Activated CD8-positive, alpha-beta memory T cell treated with anti-CD3 and anti-CD28 coated beads for 1 hour (primary cell): Measurements from ENCODE around the gene GAB3.

Experiments used
- DNase-seq, 2 donors: peaks; one replicate each; pipeline ENCODE4 v3.0.0-alpha.2; 2020; ENCODE audit warnings: low read depth in 1 of 2; ENCODE audit errors: extremely low read depth in 1 of 2

GAB3 gene, protein sequence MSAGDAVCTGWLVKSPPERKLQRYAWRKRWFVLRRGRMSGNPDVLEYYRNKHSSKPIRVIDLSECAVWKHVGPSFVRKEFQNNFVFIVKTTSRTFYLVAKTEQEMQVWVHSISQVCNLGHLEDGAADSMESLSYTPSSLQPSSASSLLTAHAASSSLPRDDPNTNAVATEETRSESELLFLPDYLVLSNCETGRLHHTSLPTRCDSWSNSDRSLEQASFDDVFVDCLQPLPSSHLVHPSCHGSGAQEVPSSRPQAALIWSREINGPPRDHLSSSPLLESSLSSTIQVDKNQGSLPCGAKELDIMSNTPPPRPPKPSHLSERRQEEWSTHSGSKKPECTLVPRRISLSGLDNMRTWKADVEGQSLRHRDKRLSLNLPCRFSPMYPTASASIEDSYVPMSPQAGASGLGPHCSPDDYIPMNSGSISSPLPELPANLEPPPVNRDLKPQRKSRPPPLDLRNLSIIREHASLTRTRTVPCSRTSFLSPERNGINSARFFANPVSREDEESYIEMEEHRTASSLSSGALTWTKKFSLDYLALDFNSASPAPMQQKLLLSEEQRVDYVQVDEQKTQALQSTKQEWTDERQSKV

DNA sequence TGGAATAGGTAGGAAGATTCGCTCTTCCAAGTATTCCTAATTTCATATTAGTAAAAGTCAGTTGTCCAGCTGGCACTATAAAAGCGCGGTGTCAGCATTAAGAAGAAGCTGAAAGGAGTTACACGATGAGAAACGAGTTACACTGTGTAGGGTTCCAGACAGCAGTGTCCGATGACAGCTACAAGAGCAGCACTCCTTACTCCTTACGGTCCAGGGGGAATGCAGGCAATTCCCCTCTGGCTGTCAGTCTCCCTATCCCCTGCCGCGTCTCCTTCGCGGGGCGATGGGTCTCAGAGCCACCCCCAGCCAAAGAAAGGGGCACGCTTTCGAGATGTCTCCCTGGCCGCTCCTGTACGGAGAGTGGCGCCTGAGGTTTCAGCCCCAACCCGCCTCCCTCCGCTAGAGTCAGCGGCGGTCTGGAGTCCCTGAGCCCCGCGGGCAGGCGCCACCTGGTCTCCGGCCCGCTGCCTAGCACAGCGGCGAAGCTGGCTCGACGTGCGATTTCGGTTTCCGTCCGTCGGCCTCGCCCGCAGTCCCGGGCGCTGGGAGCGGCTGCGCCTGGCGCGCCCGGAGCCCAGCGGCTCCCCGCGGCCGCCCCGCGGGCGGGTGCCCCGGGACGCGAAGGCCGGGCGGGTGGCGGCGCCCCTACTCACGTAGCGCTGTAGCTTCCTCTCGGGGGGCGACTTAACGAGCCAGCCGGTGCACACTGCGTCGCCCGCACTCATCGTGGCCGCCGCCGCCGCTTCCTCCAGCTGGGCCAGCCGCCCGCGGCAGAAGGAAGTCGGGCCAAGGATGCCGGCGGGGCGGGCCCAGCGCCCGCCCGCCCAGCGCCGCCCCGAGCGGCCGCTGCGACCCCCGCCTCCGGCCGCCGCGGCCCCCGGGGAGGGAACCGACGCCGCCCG, at the start of gene GAB3:
Gene GAB3 (minus strand): TSS at position 777 of the 902 bp plus-strand sequence. CDS start 52 bp downstream, at position 725.
- DNase-seq: peak in 1 of 2 donors; percentile 20

DNA sequence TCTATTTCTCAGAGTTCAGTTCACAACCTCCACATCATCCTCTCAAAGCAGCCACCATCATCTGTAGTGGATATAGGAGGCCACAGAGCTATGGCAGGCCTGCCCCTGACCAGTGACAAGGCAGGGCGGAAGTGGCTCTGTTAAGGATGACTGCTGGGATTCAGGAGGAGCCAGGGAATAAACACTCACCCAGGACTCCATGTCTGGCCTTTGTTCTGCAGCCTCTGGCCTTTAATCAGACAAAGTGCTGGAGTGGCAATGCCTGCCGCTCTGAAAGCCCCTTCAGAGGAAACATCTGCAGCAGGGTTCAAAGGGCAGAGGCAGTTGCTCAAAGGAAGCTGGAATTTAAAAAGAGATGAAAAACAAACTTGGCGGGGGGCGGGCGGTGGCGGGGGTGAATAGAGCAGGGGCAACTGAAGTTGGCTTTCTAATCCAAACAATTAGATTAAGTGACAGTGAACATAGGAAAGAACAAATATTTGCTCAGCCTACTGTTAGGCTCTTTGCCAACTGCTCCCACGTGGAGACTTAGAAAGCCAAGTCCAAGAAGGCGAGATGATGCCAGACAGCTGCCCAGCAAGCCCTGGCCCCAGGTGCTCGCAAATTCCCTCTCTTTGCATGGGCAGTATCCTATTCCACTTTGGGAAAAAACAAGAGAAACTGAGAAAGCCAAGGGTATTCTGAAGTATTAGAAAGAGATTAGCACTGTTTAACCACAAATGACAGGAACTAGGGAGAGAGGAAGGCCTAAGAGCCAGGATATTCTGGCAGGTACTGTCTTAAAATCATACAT, 48.9 kb upstream of the GAB3 start:
- DNase-seq: no peak

DNA sequence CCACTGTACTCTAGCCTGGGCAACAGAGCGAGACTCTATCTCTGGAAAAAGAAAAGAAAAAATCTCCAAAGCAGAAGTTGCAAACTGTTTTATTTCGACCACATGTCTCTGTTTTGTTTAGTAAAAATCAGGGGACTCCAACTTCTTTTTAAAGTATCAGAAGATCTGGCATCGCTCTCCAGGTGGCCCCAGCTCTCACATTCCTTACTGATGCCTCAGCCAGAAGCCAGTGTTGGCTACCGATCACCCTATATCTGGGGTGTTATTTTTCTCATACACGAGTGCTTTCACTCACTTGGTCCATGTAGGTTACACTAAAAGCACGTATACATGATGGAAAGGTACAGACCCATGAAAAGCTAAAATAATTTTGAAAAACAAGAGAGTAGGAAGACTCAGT, 46.1 kb upstream of the GAB3 start:
- no peak for DNase-seq

DNA sequence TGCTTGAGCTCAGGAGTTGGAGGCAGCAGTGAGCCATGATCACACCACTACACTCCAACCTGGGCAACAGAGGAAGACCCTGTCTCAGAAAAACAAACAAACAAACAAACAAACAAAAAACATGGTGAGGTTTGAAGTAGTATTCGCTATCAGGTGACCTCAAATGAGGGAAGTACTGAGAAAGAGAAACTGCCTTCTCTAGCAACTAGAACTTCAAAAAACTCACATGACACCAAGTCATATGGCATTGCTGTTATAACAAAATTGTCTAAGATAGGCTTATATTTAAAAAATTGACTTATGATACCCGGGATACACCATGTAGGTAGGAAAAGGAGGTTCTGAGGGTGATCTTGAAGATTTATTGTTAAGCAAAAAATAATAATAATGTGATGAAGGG, 44.1 kb upstream of the GAB3 start:
- no peak for DNase-seq

DNA sequence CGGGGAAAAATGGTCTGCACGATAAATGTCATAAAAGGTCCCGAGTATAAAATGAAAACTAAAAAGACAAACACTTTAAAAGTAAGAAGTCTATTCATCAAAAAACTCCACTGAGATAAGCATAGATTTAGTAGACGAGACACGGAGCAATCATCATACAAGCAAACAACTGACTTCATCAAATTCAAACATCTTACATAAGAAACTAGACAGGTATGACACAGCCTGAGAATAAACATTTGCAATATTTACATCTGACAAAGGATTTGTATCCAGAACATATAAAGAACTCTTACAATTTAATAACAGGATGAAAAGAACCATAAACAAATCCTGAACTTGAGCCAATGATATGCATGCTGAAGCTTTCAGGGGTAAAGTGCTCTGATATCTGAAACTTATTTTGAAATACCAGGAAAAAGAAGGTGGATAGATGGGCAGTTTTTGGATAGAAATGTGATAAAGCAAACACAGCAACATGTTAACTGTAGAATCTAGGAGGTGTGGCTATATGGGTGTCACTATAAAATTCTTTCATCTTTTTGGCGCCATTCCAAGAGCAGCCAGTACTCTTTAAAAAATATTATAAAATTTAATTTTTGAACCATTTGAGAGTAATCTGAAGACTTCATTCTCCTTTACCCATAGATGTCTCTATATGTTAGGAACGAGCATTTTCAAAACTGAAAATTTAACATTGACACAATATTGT, 42.4 kb upstream of the GAB3 start:
- no peak for DNase-seq

DNA sequence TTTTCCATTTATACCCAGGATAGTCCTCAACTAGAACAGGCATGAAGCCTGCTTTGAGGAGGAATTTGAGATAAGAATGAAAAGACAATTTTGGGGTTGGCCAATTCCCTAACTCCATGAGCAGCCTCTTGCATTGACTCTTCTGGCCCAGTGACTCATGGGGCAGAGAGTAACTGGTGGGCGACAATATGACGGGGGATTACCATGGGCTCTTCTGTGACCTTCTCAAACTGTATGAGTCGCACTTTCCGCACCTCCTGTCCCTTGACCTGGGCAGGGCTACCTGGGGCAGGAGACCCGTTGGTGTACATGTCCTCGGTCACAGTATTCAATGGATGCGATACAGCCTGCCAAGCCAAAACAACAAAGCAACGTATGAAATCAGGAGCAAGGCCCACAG, 41.1 kb upstream of the GAB3 start:
- DNase-seq: no peak

DNA sequence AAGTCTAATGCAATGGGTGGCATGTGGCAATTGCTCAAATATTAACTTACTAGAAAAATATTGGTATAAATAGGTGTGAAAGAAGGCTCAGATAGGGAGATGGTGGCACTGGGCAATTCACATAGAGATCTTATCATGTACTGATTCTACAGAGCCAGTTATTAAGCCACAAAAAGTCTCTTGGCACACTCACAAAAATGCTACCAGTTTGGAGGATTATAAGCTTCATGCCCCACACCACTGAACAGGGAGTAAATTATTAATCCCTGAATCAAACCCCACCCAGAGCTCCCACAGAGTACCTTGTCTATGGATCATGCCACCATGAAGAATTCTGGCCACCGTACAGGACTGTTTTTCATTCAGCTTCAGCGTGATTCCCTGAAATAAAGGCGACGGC, 40.6 kb upstream of the GAB3 start:
- DNase-seq: no peak

DNA sequence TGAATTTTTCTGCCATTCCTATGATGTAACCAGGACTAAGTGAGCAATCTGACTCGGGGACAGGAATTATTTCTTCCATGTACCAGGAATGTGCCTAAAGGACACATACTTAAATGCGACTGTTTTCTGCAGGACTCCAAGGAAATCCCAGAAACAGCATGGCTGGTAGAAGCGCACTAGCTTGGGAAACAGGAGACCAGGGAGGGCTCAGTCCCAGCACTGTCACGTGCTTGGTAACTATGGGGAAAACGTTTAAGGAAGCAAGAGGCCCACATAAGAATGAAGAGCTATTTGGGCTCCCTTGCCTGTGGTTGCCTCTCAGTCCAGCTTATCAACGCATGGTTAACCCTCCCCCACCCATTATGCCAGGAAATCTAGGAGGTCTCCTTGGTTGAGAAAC, 34.8 kb upstream of the GAB3 start:
- no peak for DNase-seq

DNA sequence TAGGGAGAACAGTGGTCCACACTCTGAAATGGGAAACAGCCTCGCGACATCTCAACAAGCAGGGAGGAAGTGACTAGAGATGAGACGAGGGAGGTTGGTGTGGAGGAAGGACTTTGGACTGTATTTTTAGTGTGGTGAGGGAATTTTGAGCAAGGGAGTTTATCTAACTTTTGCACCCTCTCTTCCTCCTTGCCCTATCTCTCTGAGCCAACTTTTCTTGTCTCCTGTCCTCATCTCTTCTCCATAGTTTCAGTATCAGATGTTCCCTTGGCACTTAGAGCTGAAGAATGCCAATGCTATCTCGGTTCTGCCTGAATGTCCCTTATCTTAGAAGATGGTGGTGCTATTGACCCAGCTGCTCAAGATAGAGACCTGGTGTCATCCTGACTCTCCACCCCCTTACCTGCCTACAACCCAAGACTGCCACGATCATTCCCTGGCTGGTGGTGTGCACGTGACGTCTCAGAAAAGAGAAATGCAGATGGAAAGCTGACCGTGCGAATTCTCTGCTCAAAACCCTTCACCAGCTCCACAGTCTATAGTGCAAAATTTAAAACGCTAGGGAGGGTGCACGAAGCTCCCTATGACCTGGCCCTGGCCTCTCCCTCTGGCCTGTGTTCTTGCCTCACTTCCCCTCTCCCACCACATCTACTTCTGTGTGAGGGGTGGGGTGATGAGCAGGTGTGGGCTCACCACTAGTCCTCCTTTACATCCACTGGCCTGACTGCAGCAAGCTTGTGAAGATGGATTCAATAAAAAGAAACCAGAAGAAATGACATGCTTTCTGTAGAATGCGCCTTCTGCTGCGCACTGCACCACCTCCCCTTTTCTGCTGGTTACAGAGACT, 33.5 kb upstream of the GAB3 start:
- DNase-seq: no peak

DNA sequence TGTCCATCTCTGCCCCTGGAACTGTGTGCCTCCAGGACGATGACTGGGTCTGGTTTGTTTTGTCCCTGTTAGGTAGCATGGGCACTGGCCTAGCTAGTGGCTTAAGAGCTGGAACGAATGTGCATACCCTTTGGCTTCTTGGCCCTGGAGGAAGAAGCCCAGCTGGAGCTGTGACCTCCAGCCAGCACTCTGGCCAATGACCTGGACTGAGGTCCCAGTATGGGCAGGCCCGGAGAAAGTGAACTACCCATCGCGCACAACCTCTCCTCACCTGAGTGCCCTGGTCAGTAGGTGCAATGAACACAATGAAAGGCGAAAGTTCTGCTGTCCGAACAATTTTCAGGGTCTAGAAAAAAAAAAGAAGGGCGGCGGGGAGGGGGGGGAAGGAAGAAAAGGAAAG, 30.1 kb upstream of the GAB3 start:
- no peak for DNase-seq

DNA sequence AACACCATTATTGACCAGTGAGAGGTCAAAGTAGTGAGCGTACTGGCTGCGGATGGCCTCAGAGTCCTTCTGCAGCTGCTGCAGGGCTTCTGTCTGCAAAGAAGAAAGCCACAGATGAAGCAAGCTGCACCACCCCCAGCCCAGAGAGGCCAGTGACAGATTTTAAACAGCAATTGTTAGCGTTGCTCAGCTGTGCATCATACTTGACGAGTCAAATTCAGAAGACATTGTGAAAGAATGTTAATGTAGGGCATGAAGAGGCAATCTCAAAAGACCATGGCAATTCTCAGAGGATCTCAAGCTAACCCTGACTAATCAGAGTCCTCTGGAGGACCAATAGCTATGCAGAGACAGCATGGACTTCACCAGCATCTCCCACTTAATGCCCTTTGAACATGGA, 28.4 kb upstream of the GAB3 start:
- DNase-seq: no peak

DNA sequence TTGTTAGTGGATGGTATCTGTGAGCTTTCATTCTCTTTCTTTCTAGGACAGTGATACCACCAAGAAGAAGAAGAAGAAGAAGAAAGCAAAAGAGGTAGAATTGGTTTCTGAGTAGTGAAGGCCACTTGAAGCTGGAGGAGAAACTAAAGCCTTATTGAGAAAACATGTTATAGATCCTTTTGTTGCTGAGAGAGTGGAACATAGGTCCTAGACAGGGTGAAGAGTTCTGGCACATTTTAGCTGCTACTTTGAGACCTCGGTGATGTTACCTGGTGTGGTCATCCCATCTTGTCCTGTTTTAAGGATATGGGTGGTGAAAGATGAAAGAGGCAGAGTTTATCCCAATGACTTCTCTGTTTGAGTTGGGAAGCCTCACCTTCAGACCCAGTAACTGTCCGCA, 25.9 kb upstream of the GAB3 start:
- no peak for DNase-seq

DNA sequence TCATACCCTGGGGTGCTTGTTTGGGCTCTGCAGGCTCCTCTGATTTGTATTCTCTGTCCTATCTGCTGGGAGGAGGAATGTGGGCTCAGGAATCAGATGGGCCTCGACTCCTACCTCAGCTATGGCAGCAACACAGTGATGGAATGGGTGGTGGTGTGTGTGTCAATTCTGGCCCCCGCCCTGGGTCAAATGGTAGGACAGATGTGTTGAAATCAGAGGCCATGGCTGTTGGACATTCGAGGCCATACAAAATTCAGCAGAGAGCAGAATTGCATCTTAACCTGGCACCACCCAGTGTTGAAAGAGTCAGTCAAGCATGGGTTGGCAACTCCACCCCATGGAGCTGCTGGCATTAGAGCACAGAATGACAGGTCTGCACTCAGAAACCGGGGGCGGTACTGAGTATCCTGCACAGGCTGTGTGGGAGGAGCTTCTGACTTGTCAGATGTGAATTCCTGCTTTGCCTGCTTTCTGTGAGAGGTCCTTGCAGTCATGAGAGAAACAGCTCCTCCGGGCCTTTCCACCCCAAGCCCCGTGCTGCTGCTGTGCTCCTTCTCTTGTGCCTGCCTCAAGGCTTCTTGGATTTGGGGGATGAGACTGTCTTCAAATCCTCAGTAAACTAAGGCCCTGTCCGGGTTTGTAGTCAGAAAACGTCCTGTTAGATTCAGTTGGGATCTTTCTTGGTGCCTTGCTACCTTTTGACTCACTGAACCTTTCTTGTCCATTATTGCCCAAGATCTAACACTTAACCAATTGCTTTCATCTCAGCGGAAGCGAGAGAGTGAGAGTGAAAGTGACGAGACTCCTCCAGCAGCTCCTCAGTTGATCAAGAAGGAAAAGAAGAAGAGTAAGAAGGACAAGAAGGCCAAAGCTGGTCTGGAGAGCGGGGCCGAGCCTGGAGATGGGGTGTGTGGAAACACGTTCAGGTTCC, 24.8 kb upstream of the GAB3 start:
- DNase-seq: no peak

DNA sequence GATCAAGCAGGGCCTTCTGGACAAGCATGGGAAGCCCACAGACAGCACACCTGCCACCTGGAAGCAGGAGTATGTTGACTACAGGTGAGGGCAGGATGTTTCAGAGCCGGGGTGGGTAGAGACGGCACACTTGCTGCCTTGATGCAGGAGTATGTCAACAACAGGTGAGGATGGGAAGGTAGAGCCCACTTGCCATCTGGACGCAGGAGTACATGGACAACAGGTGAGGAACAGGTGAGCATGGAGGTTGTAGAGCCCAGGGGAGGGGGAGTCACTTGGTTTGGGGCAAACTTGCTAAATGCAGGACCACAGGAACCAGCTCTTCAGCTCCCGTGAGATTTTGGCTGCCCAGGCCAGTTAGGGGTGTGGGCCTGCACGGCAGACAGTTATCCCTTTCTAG, 23.7 kb upstream of the GAB3 start:
- DNase-seq: no peak

DNA sequence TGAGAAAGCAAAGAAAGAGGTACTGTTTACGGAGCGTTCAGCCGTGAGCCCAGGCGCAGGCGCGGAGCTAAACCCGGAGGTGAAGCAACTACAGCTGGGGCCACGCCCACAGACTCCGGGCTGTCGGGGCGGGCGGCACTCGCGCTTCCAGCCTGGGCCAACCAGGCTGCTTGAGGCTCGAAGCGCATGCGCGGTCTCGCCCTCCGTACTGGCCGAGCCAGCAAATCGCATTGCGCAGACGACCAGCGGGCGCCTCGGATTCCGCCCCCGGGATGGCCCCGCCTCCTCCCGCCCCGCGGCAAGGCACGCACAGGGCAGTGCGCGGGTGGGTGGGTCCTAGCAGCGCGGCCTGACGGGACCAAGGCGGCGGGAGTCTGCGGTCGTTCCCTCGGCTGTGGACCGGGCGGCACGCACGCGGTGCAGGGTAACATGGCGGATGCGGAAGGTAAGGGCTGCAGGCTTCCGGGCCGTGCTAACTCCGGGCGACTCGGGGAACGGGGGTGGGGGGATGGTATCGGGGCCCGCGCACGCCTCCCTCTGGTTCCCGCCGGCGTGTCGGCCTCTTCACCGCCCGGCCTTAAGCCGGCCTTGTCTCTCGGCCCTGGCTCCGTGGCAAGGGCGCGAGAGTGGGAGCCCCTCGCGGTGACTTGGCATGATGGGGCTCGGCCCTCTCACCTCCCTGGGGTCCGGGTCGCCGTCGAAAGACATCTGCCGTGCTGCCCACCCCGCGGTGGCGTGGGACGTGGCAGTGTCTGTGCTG, 11.8 kb upstream of the GAB3 start, which contains the start of gene DKC1:
Gene DKC1 (plus strand): TSS at position 328 of the 760 bp plus-strand sequence. CDS start 102 bp downstream, at position 430.
- peak; percentile 84 to 89 for DNase-seq

DNA sequence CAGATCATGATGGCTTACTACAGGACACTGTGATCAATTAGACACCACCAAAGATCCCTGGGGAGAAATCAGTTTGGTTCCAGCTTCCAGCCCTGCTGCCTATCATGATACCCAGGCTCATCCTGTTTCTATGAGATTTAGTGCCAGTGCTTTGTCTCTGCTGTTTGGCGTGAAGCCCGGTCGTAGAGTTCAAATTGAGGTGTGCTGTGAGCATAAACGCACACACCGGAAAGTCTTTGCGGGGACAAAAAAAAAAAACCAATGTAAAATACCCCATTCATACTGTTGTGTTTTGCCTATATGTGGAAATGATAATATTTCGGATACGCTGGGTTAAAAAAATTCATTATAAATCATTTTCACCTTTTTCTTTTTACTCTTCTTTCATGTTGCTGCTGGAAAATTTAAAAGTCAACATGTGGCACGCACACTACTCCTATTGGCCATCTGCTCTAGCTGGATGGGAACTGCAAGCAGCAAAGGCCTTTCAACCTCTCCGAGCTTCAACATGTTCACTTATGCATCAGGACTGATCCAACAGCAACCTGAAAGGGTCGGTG, 11.2 kb upstream of the GAB3 start:
- DNase-seq: no peak

DNA sequence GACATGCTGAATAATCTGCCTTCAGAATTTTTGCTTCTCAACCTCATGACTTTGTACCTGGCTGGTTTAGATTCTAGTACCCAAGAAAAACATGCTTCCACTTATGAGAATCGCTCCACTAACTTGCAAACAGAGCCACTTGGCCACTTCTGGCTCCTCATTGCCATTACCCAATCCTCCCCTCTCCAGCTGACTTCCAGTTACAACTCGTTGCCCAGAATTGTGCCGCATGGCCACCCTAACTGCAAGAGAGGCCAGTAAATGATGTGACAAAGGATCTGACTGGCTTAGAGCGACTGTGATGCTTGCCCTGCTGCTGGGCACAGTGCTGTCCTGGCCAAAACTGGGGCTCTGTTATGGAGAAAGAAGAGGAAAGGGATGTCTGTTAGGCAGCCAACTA, 7.8 kb upstream of the GAB3 start:
- DNase-seq: no peak
